Keratinocyte (primary cell): Measurements from ENCODE around the gene SRP54. TPM values are rescaled to one million over a fixed set of nuclear protein-coding genes. Genes with fewer than 3 reads are reported as not detected.

ENCODE experiments used
- DNase-seq: peaks from one replicate; pipeline ENCODE4 v3.0.0-alpha.2; 2011; ENCODE audit warnings: low read depth, missing footprints, low spot score
- FAIRE-seq: peaks from 2 replicates; lab custom pipeline; 2011; peaks lifted over from hg19 to GRCh38; lab: Jason Lieb, UNC
- H2AFZ ChIP-seq: 2 replicates; pipeline ENCODE4 v1.6.0; 2012; ENCODE audit warnings: low read length, control low read depth, inconsistent platforms; ENCODE audit not compliant: control insufficient read depth
- H3K27ac ChIP-seq: 2 replicates; pipeline ENCODE4 v1.5.1; 2011; ENCODE audit warnings: low read length; ENCODE audit not compliant: control insufficient read depth, insufficient read depth
- H3K27me3 ChIP-seq: 3 replicates; pipeline ENCODE4 v1.6.0; 2011; ENCODE audit warnings: low read length; ENCODE audit not compliant: control insufficient read depth, insufficient read depth; ENCODE audit errors: extremely low read depth
- H3K36me3 ChIP-seq, 2 experiments: 2 replicates in 1 of 2; 3 replicates in 1 of 2; pipeline ENCODE4 v1.5.1; 2011; ENCODE audit warnings: low read length in 2 of 2, mild to moderate bottlenecking in 1 of 2; ENCODE audit not compliant: control insufficient read depth in 2 of 2, insufficient read depth in 2 of 2; ENCODE audit errors: extremely low read depth in 1 of 2
- H3K4me1 ChIP-seq: 3 replicates; pipeline ENCODE4 v1.5.1; 2011; ENCODE audit warnings: low read length; ENCODE audit not compliant: control insufficient read depth, insufficient read depth; ENCODE audit errors: extremely low read depth
- H3K4me2 ChIP-seq: 3 replicates; pipeline ENCODE4 v1.6.0; 2011; ENCODE audit warnings: low read depth, low read length; ENCODE audit not compliant: control insufficient read depth, insufficient read depth; ENCODE audit errors: extremely low read depth
- H3K4me3 ChIP-seq, 3 experiments: fragments of 200-600 bp in 1 of 3; sonication (generic) in 1 of 3; 2 replicates in 2 of 3; 3 replicates in 1 of 3; pipeline ENCODE4 v1.5.1; 2011 to 2016; ENCODE audit warnings: low read length in 3 of 3, mild to moderate bottlenecking in 3 of 3, control low read depth in 2 of 3, inconsistent platforms in 1 of 3, low read depth in 1 of 3, mixed read lengths in 1 of 3, mixed run types in 1 of 3, moderate library complexity in 1 of 3; ENCODE audit not compliant: control insufficient read depth in 2 of 3, insufficient read depth in 2 of 3; ENCODE audit errors: extremely low read depth in 1 of 3
- H3K79me2 ChIP-seq: 2 replicates; pipeline ENCODE4 v1.6.0; 2012; ENCODE audit warnings: low read length; ENCODE audit not compliant: control insufficient read depth, insufficient read depth
- H3K9ac ChIP-seq: 3 replicates; pipeline ENCODE4 v1.6.0; 2011; ENCODE audit warnings: low read length; ENCODE audit not compliant: control insufficient read depth, insufficient read depth; ENCODE audit errors: extremely low read depth
- H3K9me1 ChIP-seq: 3 replicates; pipeline ENCODE4 v1.6.0; 2011; ENCODE audit warnings: low read length; ENCODE audit not compliant: control insufficient read depth, insufficient read depth; ENCODE audit errors: extremely low read depth
- H3K9me3 ChIP-seq: 2 replicates; pipeline ENCODE4 v1.5.1; 2012; ENCODE audit warnings: low read depth, low read length; ENCODE audit not compliant: control insufficient read depth
- H4K20me1 ChIP-seq: 3 replicates; pipeline ENCODE4 v1.6.0; 2011; ENCODE audit warnings: low read length; ENCODE audit not compliant: control insufficient read depth, insufficient read depth; ENCODE audit errors: extremely low read depth
- CTCF ChIP-seq, 3 experiments: IDR thresholded peaks in 1 of 3; conservative IDR thresholded peaks in 1 of 3; optimal IDR thresholded peaks in 1 of 3; 2 replicates in 2 of 3; 3 replicates in 1 of 3; pipeline versions ENCODE3 to v1.5.1; 2011; ENCODE audit warnings: low read length in 3 of 3, mild to moderate bottlenecking in 3 of 3, moderate library complexity in 2 of 3, control low read depth in 1 of 3, inconsistent platforms in 1 of 3; ENCODE audit not compliant: insufficient read depth in 2 of 3; ENCODE audit errors: extremely low read depth in 1 of 3
- EZH2 ChIP-seq: IDR thresholded peaks from one replicate; pipeline ENCODE4 v1.6.1; 2012; ENCODE audit warnings: inconsistent platforms, mild to moderate bottlenecking, low read length, moderate library complexity
- dilution Hi-C: fragments of 300-500 bp; cut with MboI; formaldehyde crosslinking; loops from one replicate; pipeline ENCODE4 v1.7.0; 2020; ENCODE audit warnings: low sequenced_read_pairs; ENCODE audit not compliant: extremely low pct_ligation_motif_present
- polyA plus RNA-seq, 5 experiments: library from polyadenylated mRNA; depleted of rRNA in 3 of 5; stranded (reverse) in 3 of 5; stranded (forward) in 1 of 5; unstranded in 1 of 5; fragments of >200 nt; gene quantifications; 1 replicate in 1 of 5; 2 replicates in 3 of 5; 3 replicates in 1 of 5; pipeline versions ENCODE4 v1.2.1 to v1.2.3, GENCODE V29; 2011 to 2012; ENCODE audit warnings: missing spikeins in 2 of 5, low read depth in 1 of 5, low replicate concordance in 1 of 5

SRP54 gene
- polyA plus RNA-seq, 1 donor (not counting 4 experiments of a cell fraction or from before 2014, with no cell fraction given), result 41.6 TPM

GRCh38 chr14:35042632-35043031, 59.8 kb downstream of the SRP54 start:
- no peaks in the 10 kb centered on the region for H4K20me1 ChIP-seq
- no peaks in the 10 kb centered on the region for H3K9me1 ChIP-seq
- no peaks in the 10 kb centered on the region for H3K9me3 ChIP-seq
- TF ChIP-seq EZH2 (no peak), CTCF (optimal IDR thresholded peaks at IDR 0.05 in 1 of 3, IDR thresholded peaks at IDR 0.05 in 1 of 3, conservative IDR thresholded peaks at IDR 0.05 in 1 of 3; ENCODE audit: extremely low read depth in 1 of 3, insufficient read depth in 2 of 3, low read length in 3 of 3) (no peak)
- no peak overlapping the region for H3K9ac ChIP-seq
- H3K4me2 ChIP-seq, result no peak overlapping the region
- H2AFZ ChIP-seq, result no peak overlapping the region
- dilution Hi-C loops, result no loop called here
- no peak overlapping the region for H3K4me3 ChIP-seq
- H3K36me3 ChIP-seq, result no peaks in the 10 kb centered on the region
- peaks cover 11% of the 10 kb centered on the region for H3K4me1 ChIP-seq
- no peak for DNase-seq
- H3K79me2 ChIP-seq, result peaks cover 7% of the 10 kb centered on the region
- FAIRE-seq, result no peak
- H3K27me3 ChIP-seq, result no peaks in the 10 kb centered on the region
- no peak overlapping the region for H3K27ac ChIP-seq

GRCh38 chr14:35043046-35043445, 60.3 kb downstream of the SRP54 start:
- peaks cover 13% of the 10 kb centered on the region for H3K4me1 ChIP-seq
- no peaks in the 10 kb centered on the region for H3K27me3 ChIP-seq
- no peak overlapping the region for H3K4me3 ChIP-seq
- no peaks in the 10 kb centered on the region for H3K9me3 ChIP-seq
- peaks cover 11% of the 10 kb centered on the region for H3K79me2 ChIP-seq
- FAIRE-seq, result no peak
- TF ChIP-seq EZH2 (no peak), CTCF (optimal IDR thresholded peaks at IDR 0.05 in 1 of 3, IDR thresholded peaks at IDR 0.05 in 1 of 3, conservative IDR thresholded peaks at IDR 0.05 in 1 of 3; ENCODE audit: extremely low read depth in 1 of 3, insufficient read depth in 2 of 3, low read length in 3 of 3) (no peak)
- H3K4me2 ChIP-seq, result no peak overlapping the region
- no peak overlapping the region for H2AFZ ChIP-seq
- DNase-seq, result no peak
- H3K9me1 ChIP-seq, result no peaks in the 10 kb centered on the region
- no peaks in the 10 kb centered on the region for H3K36me3 ChIP-seq
- H3K9ac ChIP-seq, result no peak overlapping the region
- dilution Hi-C loops, result no loop called here
- H3K27ac ChIP-seq, result no peak overlapping the region
- H4K20me1 ChIP-seq, result no peaks in the 10 kb centered on the region
